Mucosa of descending colon (tissue), 3 donors: ENCODE measurements around the gene CTF1. TPM values are rescaled to one million over a fixed set of nuclear protein-coding genes. Genes with fewer than 3 reads are reported as not detected.
A peak's percentile ranks its signal among the peaks of the same experiment; 100 is the strongest.
"Not testable (repeated sequence)": the region's sequence is repeated elsewhere in the genome, so short reads cannot be mapped to it uniquely, and the experiment has no call there.

Experiments used
- ATAC-seq: fragments of 200-7000 bp; cut with Tn5 transposase; one replicate; pipeline ENCODE4 v1.9.1; 2020; ENCODE audit warnings: mild to moderate bottlenecking, moderate library complexity
- DNase-seq, 3 donors: peaks; one replicate each; pipeline ENCODE4 v3.0.0-alpha.2; 2020
- H3K36me3 ChIP-seq: fragments of 200-600 bp; one replicate; pipeline ENCODE4 v1.8.0; 2021; ENCODE audit warnings: low read depth, mild to moderate bottlenecking
- H3K4me1 ChIP-seq: fragments of 200-600 bp; one replicate; pipeline ENCODE4 v1.8.0; 2021; ENCODE audit warnings: low read depth, mild to moderate bottlenecking
- H3K4me3 ChIP-seq: fragments of 200-600 bp; one replicate; pipeline ENCODE4 v1.8.0; 2021; ENCODE audit warnings: mild to moderate bottlenecking
- H3K9me3 ChIP-seq: fragments of 200-600 bp; one replicate; pipeline ENCODE4 v1.8.0; 2021; ENCODE audit warnings: mild to moderate bottlenecking
- CTCF ChIP-seq: fragments of 200-600 bp; IDR thresholded peaks from one replicate; pipeline ENCODE4 v1.8.0; 2022; ENCODE audit warnings: antibody characterized with exemption, mild to moderate bottlenecking
- intact Hi-C, 2 donors: fragments of 100-400 bp; cut with DNase I in 1 of 2; cut with micrococcal nuclease in 1 of 2; formaldehyde crosslinking; loops; one replicate each; pipeline versions ENCODE4 v1.11.0 to v1.11.1; 2022; cut with DNase I, micrococcal nuclease
- total RNA-seq, 3 donors: library from RNA; stranded (reverse); fragmentation: NEBNext Ultra II Directional in 2 of 3; extraction: Animal tissue kit (Norgen Biotek cat#: 25700) in 2 of 3; gene quantifications; one replicate each; pipeline versions ENCODE4 v1.2.1 to v1.2.4, GENCODE V29; 2021 to 2023
- donor health status: DM: no; HTN: no; CAD: no; lungs with moderate emphysema.
- donor health status: DM: no; HTN: no; CAD: no.
- donor health status: DM: no; HTN: yes; CAD: no.

The CTF1 gene
- total RNA-seq, 3 donors from 2014 or later, result 1.1 to 7.6 (median 1.5) TPM

- H3K36me3 ChIP-seq, result no peaks in the 10 kb centered on the region
- TF ChIP-seq CTCF, result no peak
- H3K4me3 ChIP-seq, result no peak overlapping the region
- ATAC-seq (no peak), DNase-seq (no peak)
- H3K9me3 ChIP-seq, result no peaks in the 10 kb centered on the region
- H3K4me1 ChIP-seq, result peaks cover 12% of the 10 kb centered on the region
- intact Hi-C loops, result no loop called here
Observed at GRCh38 chr16:30888856-30889499, 7.4 kb upstream of the CTF1 start.

DNA sequence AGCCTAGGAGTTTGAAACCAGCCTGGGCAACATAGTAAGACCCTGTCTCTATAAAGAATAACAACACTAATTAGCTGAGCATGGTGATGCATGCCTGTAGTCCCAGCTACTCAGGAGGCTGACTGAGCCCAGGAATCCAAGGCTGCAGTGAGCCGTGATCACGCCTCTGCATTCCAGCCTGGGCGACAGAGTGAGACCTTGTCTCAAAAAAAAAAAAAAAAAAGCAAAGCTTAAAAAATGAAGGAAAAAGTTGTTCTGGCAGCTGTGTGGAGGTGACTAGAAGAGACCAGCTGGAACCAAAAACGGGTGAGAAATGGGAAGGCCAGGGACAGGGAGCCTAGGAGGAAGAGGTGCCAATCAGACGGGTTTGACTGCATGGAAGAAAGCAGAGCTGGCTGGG lies 6.7 kb upstream of the CTF1 start:
- Histone ChIP-seq H3K4me1 (peaks cover 12% of the 10 kb centered on the region), H3K36me3 (no peaks in the 10 kb centered on the region), H3K4me3 (no peak overlapping the region), H3K9me3 (no peaks in the 10 kb centered on the region)
- TF ChIP-seq CTCF, result no peak
- DNase-seq (no peak), ATAC-seq (no peak)
- intact Hi-C loops, result no loop called here

GRCh38 chr16:30891043-30891823 lies 5.2 kb upstream of the CTF1 start:
- H3K4me1 ChIP-seq, result peaks cover 13% of the 10 kb centered on the region
- intact Hi-C loops, DNase-seq, H3K9me3 ChIP-seq, H3K36me3 ChIP-seq, ATAC-seq, H3K4me3 ChIP-seq: not testable (repeated sequence)

- intact Hi-C loops, result no loop called here
- Histone ChIP-seq H3K36me3 (no peaks in the 10 kb centered on the region), H3K9me3 (no peaks in the 10 kb centered on the region), H3K4me1 (peaks cover 20% of the 10 kb centered on the region), H3K4me3 (no peak overlapping the region)
- no peak for TF ChIP-seq CTCF
- peak in 1 of 3 donors; percentile 40 for DNase-seq
- ATAC-seq, result no peak
Observed at GRCh38 chr16:30892670-30893416, 3.6 kb upstream of the CTF1 start.

DNA sequence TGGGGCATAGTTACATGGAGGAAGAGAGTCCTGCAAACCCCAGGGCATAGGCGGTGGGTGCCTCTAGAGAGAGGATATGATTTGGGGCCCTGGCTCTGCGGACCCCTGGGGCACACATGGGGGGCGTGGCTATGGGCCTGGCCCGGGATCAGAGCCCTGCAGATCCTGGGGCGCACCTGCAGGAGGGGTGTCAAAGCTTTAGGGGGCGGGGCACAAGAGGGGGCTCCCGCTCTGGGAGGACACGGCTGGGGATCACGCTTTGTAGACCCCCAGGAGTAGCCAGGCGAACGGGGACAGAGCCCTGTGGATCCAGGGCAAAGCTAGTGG lies 3.0 kb upstream of the CTF1 start:
- no peak for TF ChIP-seq CTCF
- no peaks in the 10 kb centered on the region for H3K36me3 ChIP-seq
- H3K4me3 ChIP-seq, result peak overlapping the region; percentile 67
- no peak for ATAC-seq
- intact Hi-C loops, result no loop called here
- peak; percentile 43 to 69 (median 67) for DNase-seq
- H3K9me3 ChIP-seq, result no peaks in the 10 kb centered on the region
- H3K4me1 ChIP-seq, result peaks cover 20% of the 10 kb centered on the region
